H1 (cell line): ENCODE results near the gene TNFAIP8L3. TPM values are rescaled to one million over a fixed set of nuclear protein-coding genes. Genes with fewer than 3 reads are reported as not detected.

Source experiments
- CTCF ChIA-PET: fragments of 300-600 bp; sonication (Branson Sonifier 250); formaldehyde crosslinking; loops from one replicate; lab custom pipeline; 2021; ENCODE audit not compliant: partially characterized antibody; lab: Charles Lee
- POLR2A ChIA-PET: fragments of 300-600 bp; sonication (Branson Sonifier 250); formaldehyde crosslinking; loops from one replicate; lab custom pipeline; 2021; ENCODE audit warnings: inconsistent platforms; ENCODE audit not compliant: partially characterized antibody; lab: Charles Lee
- DNase-seq, 2 experiments: peaks; one replicate each; pipeline versions ENCODE4 v3.0.0 to v3.0.0-alpha.2; 2010 to 2022; ENCODE audit warnings: low spot score in 2 of 2, low read depth in 1 of 2, mixed read lengths in 1 of 2
- FAIRE-seq: peaks from 2 replicates; lab custom pipeline; 2011; peaks lifted over from hg19 to GRCh38; lab: Jason Lieb, UNC
- H2AFZ ChIP-seq: 2 replicates; pipeline ENCODE4 v1.8.1; 2012; ENCODE audit warnings: low read length, inconsistent platforms
- H2AK5ac ChIP-seq: 2 replicates; pipeline ENCODE4 v1.6.1; 2013; ENCODE audit warnings: low read depth, low read length
- H2BK120ac ChIP-seq: replicated peaks from 2 replicates; pipeline ENCODE3; 2013; ENCODE audit warnings: low read depth, low read length, inconsistent platforms
- H2BK12ac ChIP-seq: 2 replicates; pipeline ENCODE4 v1.6.1; 2013; ENCODE audit warnings: low read depth, low read length
- H2BK15ac ChIP-seq: 2 replicates; pipeline ENCODE4 v1.6.1; 2013; ENCODE audit warnings: low read length
- H2BK20ac ChIP-seq: 2 replicates; pipeline ENCODE4 v1.6.1; 2013; ENCODE audit warnings: low read length
- H2BK5ac ChIP-seq: 2 replicates; pipeline ENCODE4 v1.6.1; 2013; ENCODE audit warnings: low read depth, low read length
- H3K14ac ChIP-seq: 2 replicates; pipeline ENCODE4 v1.6.1; 2013; ENCODE audit warnings: inconsistent platforms; ENCODE audit not compliant: insufficient read length
- H3K18ac ChIP-seq: 2 replicates; pipeline ENCODE4 v1.6.1; 2013; ENCODE audit warnings: low read length; ENCODE audit errors: extremely low read depth
- H3K23ac ChIP-seq: 2 replicates; pipeline ENCODE4 v1.6.1; 2013; ENCODE audit warnings: inconsistent platforms; ENCODE audit not compliant: insufficient read length
- H3K23me2 ChIP-seq: 2 replicates; pipeline ENCODE4 v1.6.1; 2013; ENCODE audit warnings: low read depth, low read length
- H3K27ac ChIP-seq: 2 replicates; pipeline ENCODE4 v1.6.1; 2011; ENCODE audit warnings: low read depth, low read length, inconsistent platforms
- H3K27me3 ChIP-seq, 4 experiments: replicated peaks in 1 of 4; 1 replicate in 1 of 4; 2 replicates in 3 of 4; pipeline versions ENCODE4 v1.6.1 to v1.8.1; 2011 to 2013; ENCODE audit warnings: low read length in 3 of 4, mild to moderate bottlenecking in 3 of 4, inconsistent platforms in 2 of 4, mixed read lengths in 2 of 4, moderate library complexity in 1 of 4; ENCODE audit not compliant: control insufficient read depth in 3 of 4, insufficient read depth in 3 of 4; ENCODE audit errors: extremely low read depth in 1 of 4
- H3K36me3 ChIP-seq, 4 experiments: 2 replicates each; pipeline versions ENCODE4 v1.6.1 to v1.8.1; 2011 to 2013; ENCODE audit warnings: mild to moderate bottlenecking in 4 of 4, low read length in 3 of 4, moderate library complexity in 2 of 4, control low read depth in 1 of 4, inconsistent platforms in 1 of 4; ENCODE audit not compliant: insufficient read depth in 4 of 4, control insufficient read depth in 2 of 4
- H3K4ac ChIP-seq: replicated peaks from 2 replicates; pipeline ENCODE3; 2013; ENCODE audit warnings: low read length, low read depth, mixed read lengths, inconsistent platforms; ENCODE audit not compliant: insufficient read length
- H3K4me1 ChIP-seq, 4 experiments: replicated peaks in 1 of 4; 1 replicate in 1 of 4; 2 replicates in 3 of 4; pipeline versions ENCODE4 v1.6.1 to v1.8.1; 2011 to 2013; ENCODE audit warnings: low read length in 3 of 4, inconsistent platforms in 2 of 4, mixed read lengths in 1 of 4; ENCODE audit not compliant: insufficient read depth in 4 of 4, control insufficient read depth in 3 of 4
- H3K4me2 ChIP-seq, 2 experiments: 2 replicates each; pipeline versions ENCODE4 v1.6.1 to v1.8.1; 2011 to 2013; ENCODE audit warnings: low read depth in 2 of 2, low read length in 2 of 2, control low read depth in 1 of 2, inconsistent platforms in 1 of 2, mild to moderate bottlenecking in 1 of 2; ENCODE audit not compliant: insufficient read depth in 1 of 2
- H3K4me3 ChIP-seq, 4 experiments: fragments of 200-600, 300-600 bp in 1 of 4; sonication (generic), shearing (Covaris generic), sonication (Bioruptor Twin) in 1 of 4; 2 replicates each; pipeline versions ENCODE4 v1.5.1 to v1.8.1; 2011 to 2016; ENCODE audit warnings: low read length in 4 of 4, low read depth in 3 of 4, control low read depth in 2 of 4, inconsistent platforms in 2 of 4, mild to moderate bottlenecking in 2 of 4, mixed read lengths in 1 of 4, moderate library complexity in 1 of 4; ENCODE audit not compliant: insufficient read depth in 2 of 4; ENCODE audit errors: extremely low read depth in 1 of 4
- H3K56ac ChIP-seq: replicated peaks from 2 replicates; pipeline ENCODE3; 2013; ENCODE audit warnings: low read depth, mild to moderate bottlenecking, mixed read lengths, low read length, inconsistent platforms; ENCODE audit not compliant: insufficient read length
- H3K79me1 ChIP-seq: 2 replicates; pipeline ENCODE4 v1.6.1; 2013; ENCODE audit warnings: low read depth, low read length, control low read depth
- H3K79me2 ChIP-seq, 2 experiments: 2 replicates each; pipeline versions ENCODE4 v1.6.1 to v1.8.1; 2012 to 2013; ENCODE audit warnings: low read length in 2 of 2, mild to moderate bottlenecking in 2 of 2, inconsistent platforms in 1 of 2; ENCODE audit not compliant: insufficient read depth in 2 of 2, control insufficient read depth in 1 of 2
- H3K9ac ChIP-seq, 4 experiments: replicated peaks in 1 of 4; 1 replicate in 1 of 4; 2 replicates in 3 of 4; pipeline versions ENCODE4 v1.6.1 to v1.8.1; 2011 to 2013; ENCODE audit warnings: low read depth in 3 of 4, low read length in 3 of 4, control low read depth in 2 of 4, mild to moderate bottlenecking in 2 of 4, moderate library complexity in 2 of 4, inconsistent platforms in 1 of 4; ENCODE audit errors: extremely low read depth in 1 of 4
- H3K9me3 ChIP-seq, 2 experiments: 2 replicates each; pipeline versions ENCODE4 v1.6.1 to v1.8.1; 2012 to 2013; ENCODE audit warnings: mild to moderate bottlenecking in 2 of 2, moderate library complexity in 2 of 2, control low read depth in 1 of 2, inconsistent platforms in 1 of 2, low read depth in 1 of 2, low read length in 1 of 2, mixed read lengths in 1 of 2; ENCODE audit not compliant: insufficient read depth in 2 of 2
- H4K20me1 ChIP-seq, 2 experiments: replicated peaks in 1 of 2; 2 replicates each; pipeline versions ENCODE3 to v1.8.1; 2011 to 2013; ENCODE audit warnings: inconsistent platforms in 2 of 2, low read length in 2 of 2, mild to moderate bottlenecking in 1 of 2; ENCODE audit not compliant: insufficient read depth in 2 of 2, control insufficient read depth in 1 of 2
- H4K5ac ChIP-seq: 2 replicates; pipeline ENCODE4 v1.6.1; 2013; ENCODE audit warnings: low read length, low read depth, mixed read lengths, inconsistent platforms; ENCODE audit not compliant: insufficient read length
- H4K8ac ChIP-seq: 2 replicates; pipeline ENCODE4 v1.8.0; 2013; ENCODE audit warnings: mild to moderate bottlenecking, moderate library complexity, low read length, inconsistent platforms; ENCODE audit not compliant: insufficient read depth; ENCODE audit errors: extremely low read depth
- H4K91ac ChIP-seq: replicated peaks from 2 replicates; pipeline ENCODE3; 2013; ENCODE audit warnings: low read length, mixed read lengths, inconsistent platforms; ENCODE audit not compliant: insufficient read length
- BACH1 ChIP-seq: IDR thresholded peaks from 2 replicates; pipeline ENCODE4 v1.6.1; 2012; ENCODE audit warnings: low read length, improper control_type of control experiment
- BRCA1 ChIP-seq: IDR thresholded peaks from 2 replicates; pipeline ENCODE4 v1.6.1; 2012; ENCODE audit warnings: low read depth, low read length, improper control_type of control experiment
- CHD2 ChIP-seq: IDR thresholded peaks from 2 replicates; pipeline ENCODE4 v1.6.1; 2012; ENCODE audit warnings: low read length, improper control_type of control experiment
- EGR1 ChIP-seq: IDR thresholded peaks from 2 replicates; pipeline ENCODE4 v1.6.1; 2011; ENCODE audit warnings: low read depth, low read length, borderline replicate concordance
- FOSL1 ChIP-seq: IDR thresholded peaks from 2 replicates; pipeline ENCODE4 v1.6.1; 2011; ENCODE audit warnings: mild to moderate bottlenecking, low read depth, low read length, moderate library complexity; ENCODE audit not compliant: insufficient read depth
- KDM4A ChIP-seq: IDR thresholded peaks from one replicate; pipeline ENCODE4 v1.7.1; 2012; ENCODE audit warnings: low read depth, mild to moderate bottlenecking, moderate library complexity, low read length, inconsistent platforms; ENCODE audit not compliant: severe bottlenecking
- MAFK ChIP-seq: IDR thresholded peaks from 2 replicates; pipeline ENCODE4 v1.6.1; 2012; ENCODE audit warnings: low read depth, mild to moderate bottlenecking, improper control_type of control experiment, low read length
- NANOG ChIP-seq: IDR thresholded peaks from 2 replicates; pipeline ENCODE4 v1.6.1; 2011; ENCODE audit warnings: low read length, low read depth, mild to moderate bottlenecking, inconsistent platforms; ENCODE audit not compliant: insufficient read depth, poor library complexity, severe bottlenecking
- POU5F1 ChIP-seq: IDR thresholded peaks from 2 replicates; pipeline ENCODE4 v1.6.1; 2011; ENCODE audit warnings: low read depth, mild to moderate bottlenecking, low read length, moderate library complexity
- RBBP5 ChIP-seq: IDR thresholded peaks from 2 replicates; pipeline ENCODE4 v1.7.1; 2012; ENCODE audit warnings: low read depth, mild to moderate bottlenecking, inconsistent platforms, low read length, moderate library complexity, borderline replicate concordance
- RNF2 ChIP-seq: fragments of 200-900, 300-1000 bp; sonication (generic); IDR thresholded peaks from 2 replicates; pipeline ENCODE4 v1.7.1; 2016; ENCODE audit warnings: borderline replicate concordance, low read depth, mild to moderate bottlenecking, antibody characterized with exemption, low read length; ENCODE audit not compliant: poor library complexity, severe bottlenecking; ENCODE audit errors: missing control alignments
- SP4 ChIP-seq: IDR thresholded peaks from 2 replicates; pipeline ENCODE4 v1.6.1; 2012; ENCODE audit warnings: low read length, inconsistent platforms
- TEAD4 ChIP-seq: IDR thresholded peaks from 2 replicates; pipeline ENCODE4 v1.6.1; 2012; ENCODE audit warnings: low read depth, low read length, inconsistent platforms, mixed read lengths
- USF2 ChIP-seq: IDR thresholded peaks from 2 replicates; pipeline ENCODE4 v1.6.1; 2011; ENCODE audit warnings: low read length, improper control_type of control experiment
- WGBS, 2 experiments: shearing (Covaris generic) in 1 of 2; methylation state at CpG; one replicate each; pipeline versions ENCODE4 v1.1.6 to v1.1.7; 2013 to 2015; ENCODE audit warnings: low lambda C conversion rate in 2 of 2, mixed read lengths in 2 of 2, inconsistent platforms in 1 of 2, low coverage in 1 of 2, missing lambda C conversion rate in 1 of 2; ENCODE audit not compliant: insufficient replicate concordance in 2 of 2, insufficient coverage in 1 of 2, insufficient read length in 1 of 2; ENCODE audit errors: extremely low coverage in 1 of 2, missing lambda C conversion rate in 1 of 2; 5-methylcytosine and 5-hydroxymethylcytosine counted together
- polyA plus RNA-seq, 7 experiments: library from polyadenylated mRNA; depleted of rRNA in 3 of 7; stranded (reverse) in 5 of 7; unstranded in 2 of 7; fragments of >200 nt in 5 of 7; fragments of 200-250 nt in 2 of 7; gene quantifications; 1 replicate in 5 of 7; 2 replicates in 1 of 7; 4 replicates in 1 of 7; pipeline versions ENCODE4 v1.2.1 to v1.2.3, GENCODE V29; 2011 to 2013; ENCODE audit warnings: missing spikeins in 2 of 7, mixed read lengths in 2 of 7
- total RNA-seq: library from RNA; stranded (reverse); fragmentation: NEBNext Ultra II Directional; extraction: Animal tissue kit (Norgen Biotek cat#: 25700); gene quantifications from 2 replicates; pipeline ENCODE4 v1.2.1, GENCODE V29; 2021

The TNFAIP8L3 gene
- total and polyA plus RNA-seq, 2 of the 8 experiments (the other 6 are each of a cell fraction or from before 2014, with no cell fraction given), result 0.23 to 0.67 TPM

DNA sequence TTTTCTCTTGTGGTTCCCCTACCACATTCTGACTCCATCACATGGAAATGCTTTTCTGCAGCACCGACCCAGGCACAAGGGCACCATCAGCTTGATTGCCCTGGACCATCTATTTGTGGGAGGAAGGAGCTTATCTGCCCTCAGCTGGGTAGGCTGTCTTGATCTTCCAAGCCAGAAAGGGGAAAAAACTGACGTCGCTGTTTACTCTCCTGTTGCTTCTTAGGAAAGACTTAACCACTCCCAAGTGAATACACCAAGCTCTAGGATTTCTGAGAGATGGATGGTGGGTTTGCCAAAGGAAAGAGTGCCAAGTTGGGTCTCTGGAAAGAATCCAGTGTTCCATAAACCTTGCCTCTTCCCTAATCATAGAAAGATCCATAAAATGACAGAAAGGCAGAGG lies 4.0 kb downstream of the TNFAIP8L3 start:
- Histone ChIP-seq H3K27me3 (peaks cover 16 to 43% (median 34%) of the 10 kb centered on the region in 4 experiments), H3K79me2 (no peaks in the 10 kb centered on the region), H3K18ac (no peak overlapping the region), H3K56ac (no peak overlapping the region), H3K4me2 (no peak overlapping the region), H2AK5ac (no peak overlapping the region), H2BK15ac (no peak overlapping the region), H2BK5ac (no peak overlapping the region), H4K5ac (no peak overlapping the region), H2AFZ (no peak overlapping the region), H3K9ac (no peak overlapping the region), H3K23ac (no peak overlapping the region), H3K79me1 (no peaks in the 10 kb centered on the region), H3K9me3 (no peaks in the 10 kb centered on the region), H3K4ac (no peak overlapping the region), H3K27ac (no peak overlapping the region), H3K4me1 (peaks cover 0 to 6% (median 1%) of the 10 kb centered on the region in 4 experiments; a peak in 4 of 7 replicates), H4K20me1 (peaks cover 0 to 2% of the 10 kb centered on the region in 2 experiments), H3K4me3 (no peak overlapping the region), H4K8ac (no peak overlapping the region), H2BK20ac (no peak overlapping the region), H3K14ac (no peak overlapping the region), H3K23me2 (peaks cover 5% of the 10 kb centered on the region), H2BK120ac (no peak overlapping the region), H3K36me3 (no peaks in the 10 kb centered on the region; a peak in 1 of 8 replicates), H4K91ac (no peak overlapping the region), H2BK12ac (no peak overlapping the region)
- ChIA-PET CTCF (interaction anchor here (0.6 kb wide), 1 partner anchor 212 kb away, joined by 3 read pairs; no protein-coding TSS in a partner anchor), POLR2A (no interaction called here)
- FAIRE-seq, result no peak
- WGBS, 2 experiments, result 74% methylated on average over 3 of the region's 3 CpGs; no CpG with 5 or more reads in 1 of the 2 experiments
- DNase-seq, result no peak
- TF ChIP-seq NANOG, result no peak
- TF ChIP-seq USF2, result no peak
- TF ChIP-seq TEAD4, result no peak
- no peak for TF ChIP-seq POU5F1
- TF ChIP-seq BRCA1, result no peak
- TF ChIP-seq CHD2, result no peak
- TF ChIP-seq RNF2, result no peak
- no peak for TF ChIP-seq SP4
- no peak for TF ChIP-seq MAFK
- TF ChIP-seq RBBP5, result no peak
- TF ChIP-seq KDM4A, result no peak
- no peak for TF ChIP-seq EGR1
- TF ChIP-seq FOSL1, result no peak
- no peak for TF ChIP-seq BACH1
